GM23338 (cell line): ENCODE measurements around the gene ATF4.

Experiments
- CREB1 ChIP-seq: fragments of 250-450 bp; sonication (Bioruptor Pico); IDR thresholded peaks from 2 replicates; pipeline ENCODE4 v1.5.0; 2020; ENCODE audit warnings: low read depth, mild to moderate bottlenecking, moderate library complexity
- CTCF ChIP-seq, 2 experiments: fragments of 200-600 bp in 1 of 2; sonication (generic) in 1 of 2; conservative IDR thresholded peaks; 2 replicates each; pipeline versions ENCODE4 v1.5.1 to v1.6.1; 2016 to 2017; ENCODE audit warnings: antibody characterized with exemption in 2 of 2, low read depth in 2 of 2, mild to moderate bottlenecking in 2 of 2, moderate library complexity in 1 of 2
- ETS1 ChIP-seq: IDR thresholded peaks from 2 replicates; pipeline ENCODE4 v1.6.1; 2016; ENCODE audit warnings: antibody characterized with exemption
- EZH2 ChIP-seq: fragments of 200-600 bp; sonication (generic); IDR thresholded peaks from one replicate; pipeline ENCODE4 v1.8.0; 2017; ENCODE audit warnings: antibody characterized with exemption, mild to moderate bottlenecking, low read depth; ENCODE audit not compliant: unreplicated experiment
- EZH2phosphoT487 ChIP-seq: fragments of 200-600 bp; sonication (generic); IDR thresholded peaks from one replicate; pipeline ENCODE4 v1.8.1; 2018; ENCODE audit warnings: antibody characterized with exemption; ENCODE audit not compliant: unreplicated experiment
- JUNB ChIP-seq: IDR thresholded peaks from one replicate; pipeline ENCODE4 v1.6.1; 2016; ENCODE audit warnings: antibody characterized with exemption; ENCODE audit not compliant: unreplicated experiment
- NANOG ChIP-seq: IDR thresholded peaks from 2 replicates; pipeline ENCODE4 v1.6.1; 2016; ENCODE audit warnings: antibody characterized with exemption, borderline replicate concordance
- POLR2AphosphoS5 ChIP-seq: IDR thresholded peaks from 2 replicates; pipeline ENCODE4 v1.6.1; 2016; ENCODE audit warnings: antibody characterized with exemption, low read depth
- REST ChIP-seq: IDR thresholded peaks from one replicate; pipeline ENCODE4 v1.6.1; 2018; ENCODE audit warnings: antibody characterized with exemption; ENCODE audit not compliant: unreplicated experiment
- STAT1 ChIP-seq: IDR thresholded peaks from one replicate; pipeline ENCODE4 v1.6.1; 2016; ENCODE audit warnings: antibody characterized with exemption; ENCODE audit not compliant: unreplicated experiment
- ZNF331 ChIP-seq: fragments of 250-450 bp; sonication (Bioruptor Pico); IDR thresholded peaks from 2 replicates; pipeline ENCODE4 v1.5.0; 2020; ENCODE audit warnings: low read depth, mild to moderate bottlenecking, moderate library complexity

GRCh38 chr22:39563571-39564428 lies 43.4 kb downstream of the ATF4 start:
- TF ChIP-seq POLR2AphosphoS5 (no peak), CREB1 (CRISPR knock-in tag) (no peak), CTCF (conservative IDR thresholded peaks at IDR 0.05; ENCODE audit: low read depth in 2 of 2) (no peak), STAT1 (no peak), EZH2 (no peak), REST (no peak), EZH2phosphoT487 (no peak), ZNF331 (CRISPR knock-in tag) (no peak), ETS1 (no peak), JUNB (no peak), NANOG (no peak)
